DOHH2 (cell line): ENCODE results near the gene HSPA1L.

Source experiments
- EZH2phosphoT487 ChIP-seq: fragments of 200-600 bp; sonication (generic); IDR thresholded peaks from 2 replicates; pipeline ENCODE4 v1.6.1; 2017; ENCODE audit warnings: borderline replicate concordance, mild to moderate bottlenecking, antibody characterized with exemption, low read length, moderate library complexity, mixed read lengths
- TF ChIP-seq, protein P1 (sequence below): fragments of 200-600 bp; sonication (generic); IDR thresholded peaks from one replicate; pipeline ENCODE4 v1.5.1; 2014; ENCODE audit warnings: antibody characterized with exemption, mild to moderate bottlenecking, low read depth, low read length; ENCODE audit not compliant: poor library complexity, severe bottlenecking

DNA sequence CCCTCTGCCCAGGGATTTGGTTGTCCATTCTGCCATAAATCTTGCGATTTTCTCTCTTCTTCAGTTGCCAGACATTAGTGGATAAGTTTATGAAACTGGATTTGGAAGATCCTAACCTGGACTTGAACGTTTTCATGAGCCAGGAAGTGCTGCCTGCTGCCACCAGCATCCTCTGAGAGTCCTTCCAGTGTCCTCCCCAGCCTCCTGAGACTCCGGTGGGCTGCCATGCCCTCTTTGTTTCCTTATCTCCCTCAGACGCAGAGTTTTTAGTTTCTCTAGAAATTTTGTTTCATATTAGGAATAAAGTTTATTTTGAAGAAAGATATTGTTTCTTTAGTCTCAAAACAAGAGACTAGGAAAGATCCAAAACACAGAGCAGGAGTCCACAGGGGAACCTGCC lies 52.7 kb downstream of the HSPA1L start, which contains the start of gene SAPCD1:
- TF ChIP-seq, protein P1, sequence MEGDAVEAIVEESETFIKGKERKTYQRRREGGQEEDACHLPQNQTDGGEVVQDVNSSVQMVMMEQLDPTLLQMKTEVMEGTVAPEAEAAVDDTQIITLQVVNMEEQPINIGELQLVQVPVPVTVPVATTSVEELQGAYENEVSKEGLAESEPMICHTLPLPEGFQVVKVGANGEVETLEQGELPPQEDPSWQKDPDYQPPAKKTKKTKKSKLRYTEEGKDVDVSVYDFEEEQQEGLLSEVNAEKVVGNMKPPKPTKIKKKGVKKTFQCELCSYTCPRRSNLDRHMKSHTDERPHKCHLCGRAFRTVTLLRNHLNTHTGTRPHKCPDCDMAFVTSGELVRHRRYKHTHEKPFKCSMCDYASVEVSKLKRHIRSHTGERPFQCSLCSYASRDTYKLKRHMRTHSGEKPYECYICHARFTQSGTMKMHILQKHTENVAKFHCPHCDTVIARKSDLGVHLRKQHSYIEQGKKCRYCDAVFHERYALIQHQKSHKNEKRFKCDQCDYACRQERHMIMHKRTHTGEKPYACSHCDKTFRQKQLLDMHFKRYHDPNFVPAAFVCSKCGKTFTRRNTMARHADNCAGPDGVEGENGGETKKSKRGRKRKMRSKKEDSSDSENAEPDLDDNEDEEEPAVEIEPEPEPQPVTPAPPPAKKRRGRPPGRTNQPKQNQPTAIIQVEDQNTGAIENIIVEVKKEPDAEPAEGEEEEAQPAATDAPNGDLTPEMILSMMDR = no peak
- no peak for TF ChIP-seq EZH2phosphoT487
